MM.1S (cell line): ENCODE data around the gene S100P.
A peak's percentile ranks its signal among the peaks of the same experiment; 100 is the strongest.

ENCODE experiments used
- DNase-seq: peaks from one replicate; pipeline ENCODE4 v3.0.0-alpha.2; 2015
- H2AFZ ChIP-seq: fragments of 300-600 bp; sonication (generic); 2 replicates; pipeline ENCODE4 v1.6.0; 2016; ENCODE audit warnings: antibody characterized with exemption, low read length
- H3F3A ChIP-seq: fragments of 300-600 bp; sonication (generic); 2 replicates; pipeline ENCODE4 v1.6.1; 2016; ENCODE audit warnings: mild to moderate bottlenecking, antibody characterized with exemption, low read length, moderate library complexity, mixed read lengths; ENCODE audit not compliant: insufficient read depth
- H3K27ac ChIP-seq: fragments of 300-600 bp; sonication (generic); 2 replicates; pipeline ENCODE4 v1.5.1; 2016; ENCODE audit warnings: mild to moderate bottlenecking, low read length
- H3K27me3 ChIP-seq: fragments of 300-600 bp; sonication (generic); replicated peaks from 2 replicates; pipeline ENCODE4 v1.6.0; 2016; ENCODE audit warnings: low read length; ENCODE audit not compliant: insufficient read depth
- H3K36me3 ChIP-seq: fragments of 300-600 bp; sonication (generic); replicated peaks from 2 replicates; pipeline ENCODE4 v1.6.1; 2016; ENCODE audit warnings: mild to moderate bottlenecking, low read length, mixed read lengths; ENCODE audit not compliant: insufficient read depth
- H3K4me1 ChIP-seq: fragments of 300-600 bp; sonication (generic); 2 replicates; pipeline ENCODE4 v1.6.1; 2016; ENCODE audit warnings: low read length, mixed read lengths
- H3K4me2 ChIP-seq: fragments of 300-600 bp; sonication (generic); 2 replicates; pipeline ENCODE4 v1.6.0; 2016; ENCODE audit warnings: low read depth, low read length
- H3K4me3 ChIP-seq: fragments of 300-600 bp; sonication (generic); 2 replicates; pipeline ENCODE4 v1.5.1; 2016; ENCODE audit warnings: low read length, mixed read lengths
- H3K79me2 ChIP-seq: fragments of 300-600 bp; sonication (generic); 2 replicates; pipeline ENCODE4 v1.6.1; 2016; ENCODE audit warnings: mixed run types, low read length, mixed read lengths
- H3K9ac ChIP-seq: fragments of 300-600 bp; sonication (generic); 2 replicates; pipeline ENCODE4 v1.6.1; 2016; ENCODE audit warnings: low read length, mixed read lengths
- H3K9me2 ChIP-seq: fragments of 300-600 bp; sonication (generic); replicated peaks from 2 replicates; pipeline ENCODE4 v1.6.1; 2016; ENCODE audit warnings: mild to moderate bottlenecking, low read length, mixed read lengths; ENCODE audit not compliant: insufficient read depth
- H3K9me3 ChIP-seq: fragments of 300-600 bp; sonication (generic); replicated peaks from 2 replicates; pipeline ENCODE4 v1.6.1; 2016; ENCODE audit warnings: mild to moderate bottlenecking, low read length, mixed read lengths; ENCODE audit not compliant: insufficient read depth
- H4K20me1 ChIP-seq: fragments of 300-600 bp; sonication (generic); 2 replicates; pipeline ENCODE4 v1.6.1; 2016; ENCODE audit warnings: mild to moderate bottlenecking, low read length, moderate library complexity, mixed read lengths; ENCODE audit not compliant: insufficient read depth
- EZH2 ChIP-seq: fragments of 300-600 bp; sonication (generic); optimal IDR thresholded peaks from 2 replicates; pipeline ENCODE3; 2017; ENCODE audit warnings: low read depth, mild to moderate bottlenecking, antibody characterized with exemption, low read length, mixed read lengths
- EZH2phosphoT487 ChIP-seq: fragments of 300-600 bp; sonication (generic); IDR thresholded peaks from 2 replicates; pipeline ENCODE4 v1.6.1; 2018; ENCODE audit warnings: antibody characterized with exemption, low read length
- TF ChIP-seq, protein P1 (sequence below): fragments of 300-600 bp; sonication (generic); IDR thresholded peaks from 2 replicates; pipeline ENCODE4 v1.5.1; 2016; ENCODE audit warnings: antibody characterized with exemption, low read length, mixed read lengths

The S100P gene

DNA sequence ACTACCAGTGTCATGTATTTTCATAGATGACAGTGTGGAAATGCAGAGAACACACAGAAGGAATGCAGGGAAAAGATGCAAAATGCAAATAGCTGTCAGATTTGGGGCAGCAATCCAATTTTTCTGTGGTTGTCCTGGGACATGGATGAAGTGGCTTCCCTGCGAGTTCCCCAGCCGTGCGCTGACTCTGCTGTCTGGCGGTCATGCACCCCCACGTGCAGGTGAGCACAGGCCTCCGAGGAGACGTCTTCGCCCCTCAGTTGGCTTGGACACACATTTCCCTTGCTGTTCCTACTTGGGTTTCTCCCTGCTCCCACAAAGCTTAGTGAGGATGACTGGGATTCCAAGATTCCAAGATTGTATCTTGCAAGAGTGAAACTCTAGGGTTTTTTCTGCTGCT lies 46.7 kb downstream of the S100P start:
- Histone ChIP-seq H3K4me3 (no peak overlapping the region), H3K79me2 (no peaks in the 10 kb centered on the region), H3F3A (no peaks in the 10 kb centered on the region), H3K36me3 (no peaks in the 10 kb centered on the region), H3K4me1 (peaks cover 4% of the 10 kb centered on the region; the same call in 1 of the 2 replicates), H3K27me3 (no peaks in the 10 kb centered on the region), H3K9ac (no peak overlapping the region), H4K20me1 (no peaks in the 10 kb centered on the region; the same call in 1 of the 2 replicates), H3K9me3 (no peaks in the 10 kb centered on the region), H3K4me2 (no peak overlapping the region), H2AFZ (no peak overlapping the region), H3K27ac (no peak overlapping the region), H3K9me2 (no peaks in the 10 kb centered on the region)
- no peak for DNase-seq
- no peak for TF ChIP-seq EZH2phosphoT487
- TF ChIP-seq, protein P1, sequence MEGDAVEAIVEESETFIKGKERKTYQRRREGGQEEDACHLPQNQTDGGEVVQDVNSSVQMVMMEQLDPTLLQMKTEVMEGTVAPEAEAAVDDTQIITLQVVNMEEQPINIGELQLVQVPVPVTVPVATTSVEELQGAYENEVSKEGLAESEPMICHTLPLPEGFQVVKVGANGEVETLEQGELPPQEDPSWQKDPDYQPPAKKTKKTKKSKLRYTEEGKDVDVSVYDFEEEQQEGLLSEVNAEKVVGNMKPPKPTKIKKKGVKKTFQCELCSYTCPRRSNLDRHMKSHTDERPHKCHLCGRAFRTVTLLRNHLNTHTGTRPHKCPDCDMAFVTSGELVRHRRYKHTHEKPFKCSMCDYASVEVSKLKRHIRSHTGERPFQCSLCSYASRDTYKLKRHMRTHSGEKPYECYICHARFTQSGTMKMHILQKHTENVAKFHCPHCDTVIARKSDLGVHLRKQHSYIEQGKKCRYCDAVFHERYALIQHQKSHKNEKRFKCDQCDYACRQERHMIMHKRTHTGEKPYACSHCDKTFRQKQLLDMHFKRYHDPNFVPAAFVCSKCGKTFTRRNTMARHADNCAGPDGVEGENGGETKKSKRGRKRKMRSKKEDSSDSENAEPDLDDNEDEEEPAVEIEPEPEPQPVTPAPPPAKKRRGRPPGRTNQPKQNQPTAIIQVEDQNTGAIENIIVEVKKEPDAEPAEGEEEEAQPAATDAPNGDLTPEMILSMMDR: no peak
- no peak for TF ChIP-seq EZH2

DNA sequence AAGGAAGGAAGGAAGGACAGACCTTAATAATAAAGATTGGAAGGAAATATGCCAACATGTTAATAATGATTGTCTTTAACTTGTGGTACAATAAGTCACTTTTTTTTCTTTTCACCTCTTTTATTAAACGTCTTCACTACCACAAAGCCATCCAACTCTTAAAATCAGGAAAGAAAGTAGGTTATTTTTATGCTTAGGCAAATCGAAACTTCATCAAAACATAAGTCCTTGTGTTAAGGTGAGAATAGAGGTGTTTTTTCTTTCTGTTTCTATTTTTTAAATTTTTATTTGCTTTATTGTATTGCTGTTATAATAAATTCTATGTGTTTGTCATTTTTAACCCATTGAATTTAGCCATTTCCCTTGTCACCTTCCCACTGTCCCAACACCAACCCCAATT lies 48.8 kb downstream of the S100P start:
- Histone ChIP-seq H3K9me3 (no peaks in the 10 kb centered on the region), H3K4me3 (no peak overlapping the region), H3F3A (no peaks in the 10 kb centered on the region), H3K36me3 (no peaks in the 10 kb centered on the region), H3K27ac (no peak overlapping the region), H3K79me2 (no peaks in the 10 kb centered on the region), H3K27me3 (no peaks in the 10 kb centered on the region), H3K9me2 (no peaks in the 10 kb centered on the region), H3K9ac (no peak overlapping the region), H4K20me1 (no peaks in the 10 kb centered on the region), H2AFZ (no peak overlapping the region), H3K4me1 (peaks cover 4% of the 10 kb centered on the region; the same call in 1 of the 2 replicates), H3K4me2 (peak overlapping the region; percentile 17; the same call in 1 of the 2 replicates)
- TF ChIP-seq EZH2 (no peak), EZH2phosphoT487 (no peak)
- TF ChIP-seq, protein P1: no peak
- peak; percentile 25 for DNase-seq

DNA sequence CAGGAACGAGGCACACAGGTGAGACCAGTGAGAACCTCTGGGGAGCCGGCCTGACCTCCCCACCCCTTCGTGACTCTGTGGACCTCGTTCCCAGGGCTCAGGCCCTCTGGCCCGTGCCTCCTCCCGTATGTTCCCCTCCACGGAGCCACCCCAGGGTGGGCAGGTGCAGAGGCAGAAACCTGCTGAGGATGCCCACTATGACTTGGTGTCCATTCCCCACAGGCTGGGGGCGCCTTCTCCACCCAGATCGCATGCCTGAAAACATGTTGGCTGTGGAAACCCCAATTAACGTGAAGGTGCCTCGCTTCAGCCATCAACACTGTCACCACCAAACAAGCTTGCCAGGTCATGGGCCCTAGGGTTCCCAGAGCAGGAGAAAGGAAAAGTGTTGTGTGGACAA lies 49.3 kb downstream of the S100P start:
- Histone ChIP-seq H3K36me3 (no peaks in the 10 kb centered on the region), H3K4me1 (peaks cover 4% of the 10 kb centered on the region; the same call in 1 of the 2 replicates), H3K27me3 (no peaks in the 10 kb centered on the region), H3K9ac (no peak overlapping the region), H4K20me1 (no peaks in the 10 kb centered on the region), H3K4me3 (no peak overlapping the region), H3K27ac (no peak overlapping the region), H3K9me3 (no peaks in the 10 kb centered on the region), H2AFZ (no peak overlapping the region), H3K79me2 (no peaks in the 10 kb centered on the region), H3K9me2 (no peaks in the 10 kb centered on the region), H3K4me2 (peak overlapping the region; percentile 17; the same call in 1 of the 2 replicates), H3F3A (no peaks in the 10 kb centered on the region)
- no peak for DNase-seq
- TF ChIP-seq EZH2phosphoT487 (no peak), EZH2 (no peak)
- TF ChIP-seq, protein P1: no peak
